Coronary artery (tissue), 2 donors: ENCODE results near the gene REEP3.

ENCODE experiments used
- DNase-seq: peaks from one replicate; pipeline ENCODE4 v3.0.0-alpha.2; 2017; ENCODE audit warnings: low spot score
- H3K27ac ChIP-seq, 2 donors: fragments of 200-600 bp; sonication (generic); one replicate each; pipeline ENCODE4 v1.5.1; 2016 to 2019
- H3K4me3 ChIP-seq: fragments of 200-600 bp; sonication (generic); 2 replicates; pipeline ENCODE4 v1.5.1; 2016; ENCODE audit warnings: mild to moderate bottlenecking, moderate library complexity
- TF ChIP-seq, protein P1 (sequence below): fragments of 200-600 bp; sonication (generic); IDR thresholded peaks from one replicate; pipeline ENCODE4 v1.5.1; 2019; ENCODE audit warnings: antibody characterized with exemption

The REEP3 gene

GRCh38 chr10:63505562-63505961 is 15.6 kb upstream of the REEP3 start:
- TF ChIP-seq, protein P1, sequence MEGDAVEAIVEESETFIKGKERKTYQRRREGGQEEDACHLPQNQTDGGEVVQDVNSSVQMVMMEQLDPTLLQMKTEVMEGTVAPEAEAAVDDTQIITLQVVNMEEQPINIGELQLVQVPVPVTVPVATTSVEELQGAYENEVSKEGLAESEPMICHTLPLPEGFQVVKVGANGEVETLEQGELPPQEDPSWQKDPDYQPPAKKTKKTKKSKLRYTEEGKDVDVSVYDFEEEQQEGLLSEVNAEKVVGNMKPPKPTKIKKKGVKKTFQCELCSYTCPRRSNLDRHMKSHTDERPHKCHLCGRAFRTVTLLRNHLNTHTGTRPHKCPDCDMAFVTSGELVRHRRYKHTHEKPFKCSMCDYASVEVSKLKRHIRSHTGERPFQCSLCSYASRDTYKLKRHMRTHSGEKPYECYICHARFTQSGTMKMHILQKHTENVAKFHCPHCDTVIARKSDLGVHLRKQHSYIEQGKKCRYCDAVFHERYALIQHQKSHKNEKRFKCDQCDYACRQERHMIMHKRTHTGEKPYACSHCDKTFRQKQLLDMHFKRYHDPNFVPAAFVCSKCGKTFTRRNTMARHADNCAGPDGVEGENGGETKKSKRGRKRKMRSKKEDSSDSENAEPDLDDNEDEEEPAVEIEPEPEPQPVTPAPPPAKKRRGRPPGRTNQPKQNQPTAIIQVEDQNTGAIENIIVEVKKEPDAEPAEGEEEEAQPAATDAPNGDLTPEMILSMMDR, result no peak
- H3K4me3 ChIP-seq, result no peak overlapping the region
- DNase-seq, result no peak
- no peak overlapping the region for H3K27ac ChIP-seq

- no peak overlapping the region for H3K27ac ChIP-seq
Observed at GRCh38 chr10:63506554-63506953, 14.6 kb upstream of the REEP3 start.

DNA sequence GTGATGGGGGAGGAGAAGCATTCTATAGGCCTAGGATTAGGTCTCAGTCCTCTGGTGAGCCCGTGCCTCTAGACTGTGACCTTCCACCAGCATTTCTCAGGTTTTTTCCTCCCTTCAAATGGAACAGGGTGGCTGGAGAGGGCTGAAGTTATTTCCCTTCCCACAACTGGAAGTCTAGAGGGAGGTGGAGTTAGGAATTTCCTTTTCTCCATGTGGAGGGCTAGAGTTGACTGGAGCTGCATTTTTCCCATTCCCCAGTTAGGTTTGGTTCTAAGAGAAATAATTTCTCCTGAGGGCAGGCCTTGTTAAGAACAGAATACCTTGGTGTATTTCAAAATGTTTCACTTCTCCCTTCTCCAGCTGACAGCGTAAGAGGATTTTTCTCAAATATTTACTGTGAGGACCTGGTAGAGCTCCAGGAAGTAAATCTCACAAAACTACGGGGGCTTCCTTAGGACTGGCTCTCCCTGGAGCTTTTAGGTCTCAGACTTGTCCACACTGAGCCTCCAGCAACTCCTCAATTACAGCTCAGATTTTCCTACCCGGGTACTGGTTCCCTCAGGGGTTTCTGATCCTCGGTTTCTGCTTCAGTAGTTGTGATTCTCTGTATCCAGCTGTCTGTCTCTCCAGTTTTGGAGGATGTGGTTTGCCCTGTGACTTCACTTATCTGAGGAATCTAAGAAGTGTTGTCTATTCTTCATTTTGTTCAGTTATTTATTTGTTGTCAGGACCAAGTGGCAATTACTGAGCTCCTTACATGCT is 6.0 kb upstream of the REEP3 start:
- TF ChIP-seq, protein P1, result no peak
- no peak for DNase-seq
- H3K27ac ChIP-seq, result peak overlapping the region; percentile 61 to 67
- H3K4me3 ChIP-seq, result peak overlapping the region; percentile 23

More at GRCh38 chr10:63506554-63506953, 14.6 kb upstream of the REEP3 start:
- H3K4me3 ChIP-seq, result no peak overlapping the region
- DNase-seq, result no peak
- TF ChIP-seq, protein P1, result no peak

DNA sequence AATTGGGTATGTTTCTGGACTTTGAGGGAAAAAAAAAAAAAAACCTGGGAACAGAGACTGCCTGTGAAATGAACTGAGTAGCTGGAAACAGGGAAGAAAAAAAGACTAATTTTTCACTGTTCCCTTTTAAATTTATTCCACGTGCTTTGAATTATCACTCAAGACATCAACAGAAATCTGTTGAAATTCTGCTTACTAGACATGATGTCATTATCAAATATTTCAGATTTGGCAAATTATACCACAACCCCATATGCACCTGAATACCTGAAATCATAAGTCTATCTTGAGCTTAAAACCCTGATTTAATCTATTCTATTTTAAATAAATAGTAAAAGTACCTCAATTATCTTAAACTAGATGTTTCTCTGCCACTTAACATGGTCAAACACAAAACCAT is 5.0 kb upstream of the REEP3 start:
- Histone ChIP-seq H3K4me3 (no peak overlapping the region), H3K27ac (no peak overlapping the region)
- TF ChIP-seq, protein P1, result no peak
- DNase-seq, result no peak

DNA sequence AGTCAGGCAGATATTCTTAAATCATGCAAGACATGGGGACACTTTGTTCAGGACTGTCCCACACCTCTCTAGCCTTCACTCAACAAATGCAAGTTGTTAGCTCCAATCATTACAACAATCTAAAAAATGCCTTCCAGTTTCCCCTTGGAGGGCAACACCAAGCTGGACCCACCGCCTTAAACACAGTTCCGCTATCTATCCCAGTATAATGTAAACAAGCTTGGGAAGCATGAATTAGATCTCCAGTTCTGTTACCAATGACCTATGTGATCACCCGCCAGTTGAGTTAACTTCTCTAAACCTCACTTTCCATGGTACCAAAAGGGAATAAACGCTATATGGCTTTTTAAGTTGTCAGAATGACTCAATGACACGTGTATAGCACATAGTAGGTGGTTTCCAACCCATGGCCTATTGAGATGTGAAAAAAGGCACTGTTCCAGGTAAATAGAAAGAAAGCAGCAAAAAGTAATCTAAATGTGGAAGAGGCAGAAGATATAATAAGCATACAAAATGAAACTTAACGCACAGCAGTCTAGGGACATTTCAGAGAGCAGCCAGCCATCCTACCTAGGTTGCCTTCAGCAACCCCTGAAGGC is 2.4 kb upstream of the REEP3 start:
- no peak for DNase-seq
- TF ChIP-seq, protein P1, result no peak
- H3K4me3 ChIP-seq, result no peak overlapping the region
- no peak overlapping the region for H3K27ac ChIP-seq

DNA sequence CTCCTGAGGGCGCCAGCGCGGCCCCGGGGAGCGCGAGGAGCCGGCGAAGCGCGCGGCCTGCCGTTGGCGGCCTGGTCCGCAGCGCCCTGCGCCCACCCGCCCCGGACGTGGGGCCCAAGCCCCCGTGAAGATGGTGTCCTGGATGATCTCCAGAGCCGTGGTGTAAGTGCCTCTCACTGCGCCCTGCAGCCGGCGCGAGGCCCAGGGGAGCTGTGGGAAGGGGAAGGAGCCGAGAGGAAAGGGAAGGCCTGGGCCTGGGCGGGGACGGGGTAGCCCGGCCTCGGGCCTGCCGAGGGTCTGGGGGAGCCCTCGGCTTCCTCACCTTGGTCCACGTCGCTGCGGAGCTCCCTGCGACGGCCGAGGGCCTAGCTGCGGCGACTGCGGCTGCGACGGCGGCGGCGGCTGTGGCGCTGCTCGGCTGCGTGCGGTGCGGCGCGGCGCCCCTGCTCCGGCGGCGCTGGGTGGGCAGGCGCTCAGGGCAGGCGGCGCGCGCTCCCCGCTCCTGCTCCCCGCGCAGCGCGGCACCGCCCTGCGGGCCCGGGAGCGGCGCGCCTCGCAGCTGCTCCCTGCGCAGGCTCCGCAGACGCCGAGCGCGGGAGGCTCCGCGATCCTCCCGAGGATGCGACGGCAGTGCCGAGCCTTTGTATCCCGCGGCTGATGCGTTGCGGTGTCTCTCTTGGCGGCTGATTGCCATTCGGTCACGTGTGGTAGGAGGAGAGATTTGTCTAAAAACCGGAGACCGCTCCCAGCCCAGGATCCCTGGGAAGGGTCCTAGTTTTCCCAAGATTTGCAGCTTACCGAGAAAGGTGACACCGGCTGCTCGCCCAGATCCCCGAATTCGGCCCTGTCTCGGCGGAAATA is 445 bp downstream of the REEP3 start:
- peak overlapping the region; percentile 97 to 100 for H3K27ac ChIP-seq
- DNase-seq, result peak; percentile 84
- H3K4me3 ChIP-seq, result peak overlapping the region; percentile 99
- TF ChIP-seq, protein P1, result no peak
